GF-D8 (cell line): ENCODE measurements around the gene SPATA2.
A peak's percentile ranks its signal among the peaks of the same experiment; 100 is the strongest.

Experiments
- DNase-seq: peaks from one replicate; lab custom pipeline; 2025; lab: John Stamatoyannopoulos, UW

SPATA2 gene

DNA sequence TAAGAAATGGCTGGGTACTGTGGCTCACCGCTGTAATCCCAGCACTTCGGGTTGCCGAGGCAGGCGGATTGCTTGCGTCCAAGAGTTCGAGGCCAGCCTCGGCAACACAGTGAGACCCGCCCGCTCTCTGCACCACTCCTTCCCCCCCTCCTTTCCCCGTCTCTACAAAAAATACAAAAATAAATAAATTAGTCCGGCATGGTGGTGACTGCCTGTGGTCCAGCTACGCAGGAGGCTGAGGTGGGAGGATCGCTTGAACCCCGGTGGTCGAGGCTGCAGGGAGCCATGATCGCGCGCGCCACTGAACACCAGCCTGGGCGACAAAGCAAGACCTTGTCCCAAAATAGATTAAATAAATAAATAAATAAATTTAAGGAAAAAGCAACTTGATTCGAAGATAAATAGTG lies 20.4 kb upstream of the SPATA2 start:
- no peak for DNase-seq

DNA sequence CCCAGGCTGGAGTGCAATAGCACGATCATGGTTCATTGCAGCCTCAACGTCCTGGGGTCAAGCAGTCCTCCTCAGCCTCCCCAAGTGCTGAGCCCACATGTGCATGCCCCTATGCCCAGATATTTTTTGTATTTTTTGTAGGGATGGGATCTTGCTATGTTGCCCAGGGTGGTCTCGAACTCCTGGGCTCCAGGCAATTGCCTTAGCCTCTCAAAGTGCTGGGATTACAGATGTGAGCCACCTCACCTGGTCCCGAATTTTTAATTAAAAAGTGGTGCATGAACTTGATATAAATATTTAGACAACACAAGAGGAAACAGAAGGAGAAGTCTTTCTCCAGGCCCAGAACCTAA lies 13.8 kb upstream of the SPATA2 start:
- DNase-seq = no peak

DNA sequence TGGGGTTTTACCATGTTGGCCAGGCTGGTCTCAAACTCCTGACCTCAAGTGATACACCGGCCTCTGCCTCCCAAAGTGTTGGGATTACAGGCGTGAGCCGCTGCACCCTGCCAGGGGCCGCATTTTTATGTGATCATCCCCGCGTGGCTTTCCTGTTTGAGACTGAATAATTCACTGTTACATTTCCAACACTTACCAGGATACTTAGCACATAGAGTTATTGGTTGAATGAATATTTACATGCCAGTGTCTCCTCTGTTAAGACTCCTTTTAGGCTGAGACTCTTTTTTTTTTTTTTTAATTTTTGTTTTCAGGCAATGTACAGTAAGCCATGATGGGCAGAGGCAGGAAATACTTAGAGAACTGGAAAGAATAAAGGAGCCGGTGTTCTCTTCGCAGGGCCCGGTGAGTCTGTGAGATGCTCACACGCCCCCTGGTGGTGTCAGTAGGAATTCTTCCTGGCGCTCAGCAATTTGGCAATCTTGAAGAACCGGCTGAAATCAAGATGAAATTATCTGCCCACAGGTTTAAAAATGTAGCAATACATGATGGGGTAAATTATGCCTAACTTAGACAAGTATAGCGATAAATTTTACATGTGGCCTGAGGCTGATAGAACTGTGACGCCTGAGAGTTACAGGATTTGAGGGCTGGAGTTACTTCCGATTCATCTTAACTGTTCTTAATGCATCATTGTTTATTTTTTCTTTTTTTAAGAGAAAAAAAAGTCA lies 13.2 kb upstream of the SPATA2 start:
- peak; percentile 43 for DNase-seq

DNA sequence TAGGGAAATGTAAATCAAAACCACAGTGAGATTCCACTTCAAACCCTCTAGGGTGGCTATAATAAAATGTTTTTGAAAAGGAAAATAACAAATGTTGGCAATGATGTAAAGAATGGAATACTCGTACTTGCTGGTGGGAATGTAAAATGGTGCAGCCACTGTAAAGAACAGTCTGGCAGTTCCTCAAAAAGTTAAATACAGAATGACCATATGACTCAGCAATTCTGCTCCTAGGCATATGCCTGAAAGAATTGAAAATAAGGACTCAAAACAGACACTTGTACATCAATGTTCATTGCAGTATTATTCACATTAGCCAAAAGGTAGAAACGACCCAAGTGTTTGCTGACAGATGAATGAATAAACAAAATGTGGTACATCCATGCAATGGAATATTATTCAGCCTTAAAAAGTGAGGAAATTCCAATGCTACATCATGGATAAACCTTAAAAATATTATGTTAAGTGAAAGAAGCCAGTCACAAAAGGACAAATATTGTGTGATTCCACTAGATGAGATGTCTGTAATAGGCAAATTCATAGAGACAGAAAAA lies 10.6 kb upstream of the SPATA2 start:
- DNase-seq = no peak

DNA sequence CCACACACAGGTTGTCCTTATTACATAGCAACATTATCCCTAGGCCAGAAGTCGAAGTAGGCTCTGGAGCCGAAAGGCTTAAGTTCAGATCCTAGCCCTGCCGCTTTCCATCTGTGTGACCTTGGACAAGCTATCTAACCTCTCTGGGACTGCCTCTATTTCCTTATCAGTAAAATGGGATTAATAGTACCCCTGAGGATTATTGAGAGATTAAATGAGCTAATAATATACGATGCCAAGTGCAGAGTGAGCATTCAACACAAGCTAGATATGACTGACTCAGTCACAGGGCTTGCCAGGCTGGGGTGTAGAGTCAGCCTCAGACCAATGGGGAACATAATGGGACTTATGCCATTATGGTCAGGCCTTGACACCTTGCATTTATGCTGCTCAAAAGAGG lies 8.9 kb upstream of the SPATA2 start:
- no peak for DNase-seq

DNA sequence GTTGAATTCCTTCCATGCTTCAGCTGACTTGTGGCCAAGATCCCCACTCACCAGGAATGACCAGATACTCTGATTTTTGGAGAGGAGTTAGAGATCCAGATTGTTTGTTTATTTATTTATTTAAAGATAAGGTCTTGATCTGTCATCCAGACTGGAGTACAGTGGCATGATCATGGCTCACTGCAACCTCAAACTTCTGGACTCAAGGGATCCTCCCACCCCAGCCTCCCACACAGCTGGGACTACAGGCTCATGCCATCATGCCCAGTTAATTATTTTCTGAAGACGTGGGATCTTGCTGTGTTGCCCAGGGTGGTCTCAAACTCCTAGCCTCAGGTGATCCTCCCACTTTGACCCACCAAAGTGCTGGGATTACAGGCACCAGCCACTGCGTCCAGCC lies 4.1 kb upstream of the SPATA2 start:
- DNase-seq = no peak

DNA sequence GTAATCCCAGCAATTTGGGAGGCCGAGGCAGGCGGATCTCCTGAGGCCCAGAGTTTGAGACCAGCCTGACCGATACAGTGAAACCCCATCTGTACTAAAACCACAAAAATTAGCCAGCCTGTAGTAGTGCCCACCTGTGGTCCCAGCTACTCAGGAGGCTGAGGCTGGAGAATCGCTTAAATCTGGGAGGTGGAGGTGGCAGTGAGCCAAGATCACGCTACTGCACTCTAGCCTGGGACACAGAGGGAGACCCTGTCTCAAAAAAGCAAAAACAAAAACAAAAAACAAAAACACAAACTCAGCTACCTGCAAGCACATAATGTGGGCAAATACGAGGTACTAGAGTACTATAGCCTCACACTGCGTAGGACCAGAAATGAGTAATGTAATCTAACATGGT lies 3.7 kb upstream of the SPATA2 start:
- DNase-seq = no peak

DNA sequence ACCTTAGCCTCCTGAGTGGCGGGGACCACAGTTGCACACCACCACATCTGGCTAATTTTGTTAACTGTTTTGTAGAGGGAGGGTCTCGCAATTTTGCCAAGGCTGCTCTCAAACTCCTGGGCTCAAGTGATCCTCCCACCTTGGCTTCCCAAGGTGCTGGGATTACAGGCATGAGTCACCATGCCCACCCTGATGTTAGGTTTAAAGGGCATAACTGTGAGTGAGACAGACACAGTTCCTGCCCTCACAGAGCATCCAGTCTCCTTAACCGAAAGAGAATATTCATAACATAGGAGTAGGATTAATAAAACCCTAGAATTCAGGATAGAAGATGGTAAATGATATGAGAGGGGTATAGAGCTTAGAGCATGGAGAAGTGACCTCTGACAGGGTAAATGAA lies 3.1 kb upstream of the SPATA2 start:
- no peak for DNase-seq

DNA sequence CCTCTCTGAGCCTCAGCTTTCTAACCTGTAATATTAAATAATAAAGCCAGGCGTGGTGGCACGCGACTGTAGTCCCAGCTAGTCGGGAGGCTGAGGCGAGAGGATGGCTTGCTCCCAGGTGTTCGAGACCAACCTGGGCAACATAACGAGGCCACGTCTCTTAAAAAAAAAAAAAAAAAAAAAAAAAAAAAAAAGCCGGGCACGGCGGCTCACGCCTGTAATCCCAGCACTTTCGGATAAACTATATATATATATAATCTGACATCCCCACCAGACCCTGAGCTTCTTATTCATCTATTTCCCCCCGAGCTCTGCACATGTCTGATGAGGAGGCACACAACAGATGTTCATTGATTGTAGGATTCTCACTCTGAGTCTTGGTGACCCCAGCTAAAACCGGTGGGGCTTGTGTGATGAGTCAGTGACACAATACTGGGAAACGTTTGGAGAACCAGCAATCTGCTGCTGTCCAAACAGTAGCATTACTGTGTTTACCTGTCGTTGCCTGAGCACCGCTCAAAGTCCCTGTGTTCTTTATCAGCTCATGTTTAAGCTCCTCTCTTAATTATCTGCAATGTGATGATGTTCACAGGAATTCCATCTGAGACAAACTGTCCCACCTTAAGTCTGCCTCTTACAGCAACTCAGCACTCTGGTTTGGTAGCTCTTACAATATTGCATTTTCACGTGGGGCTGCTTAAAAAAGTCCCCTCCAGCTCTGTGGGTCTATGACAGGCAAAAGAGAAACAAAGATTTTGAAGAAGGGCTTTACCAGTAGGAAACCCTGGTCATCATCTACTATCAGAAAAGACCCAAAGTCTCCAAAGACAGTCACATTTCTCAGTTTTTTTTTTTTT lies 1.0 kb upstream of the SPATA2 start:
- DNase-seq = no peak

DNA sequence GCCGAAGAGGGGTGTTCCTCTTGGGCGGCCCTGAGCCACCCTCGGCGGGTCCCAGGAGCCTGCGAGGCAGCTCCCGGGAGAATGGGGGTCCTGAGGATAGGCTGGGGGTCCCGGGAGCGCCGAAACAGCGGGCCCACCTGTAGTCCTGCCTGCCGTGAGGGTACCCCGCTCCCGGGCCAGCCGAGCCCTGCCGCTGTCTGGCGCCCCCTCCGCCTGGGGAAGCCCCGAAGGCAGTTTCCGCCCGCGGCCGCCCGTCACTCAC lies 280 bp downstream of the SPATA2 start:
- DNase-seq = no peak

DNA sequence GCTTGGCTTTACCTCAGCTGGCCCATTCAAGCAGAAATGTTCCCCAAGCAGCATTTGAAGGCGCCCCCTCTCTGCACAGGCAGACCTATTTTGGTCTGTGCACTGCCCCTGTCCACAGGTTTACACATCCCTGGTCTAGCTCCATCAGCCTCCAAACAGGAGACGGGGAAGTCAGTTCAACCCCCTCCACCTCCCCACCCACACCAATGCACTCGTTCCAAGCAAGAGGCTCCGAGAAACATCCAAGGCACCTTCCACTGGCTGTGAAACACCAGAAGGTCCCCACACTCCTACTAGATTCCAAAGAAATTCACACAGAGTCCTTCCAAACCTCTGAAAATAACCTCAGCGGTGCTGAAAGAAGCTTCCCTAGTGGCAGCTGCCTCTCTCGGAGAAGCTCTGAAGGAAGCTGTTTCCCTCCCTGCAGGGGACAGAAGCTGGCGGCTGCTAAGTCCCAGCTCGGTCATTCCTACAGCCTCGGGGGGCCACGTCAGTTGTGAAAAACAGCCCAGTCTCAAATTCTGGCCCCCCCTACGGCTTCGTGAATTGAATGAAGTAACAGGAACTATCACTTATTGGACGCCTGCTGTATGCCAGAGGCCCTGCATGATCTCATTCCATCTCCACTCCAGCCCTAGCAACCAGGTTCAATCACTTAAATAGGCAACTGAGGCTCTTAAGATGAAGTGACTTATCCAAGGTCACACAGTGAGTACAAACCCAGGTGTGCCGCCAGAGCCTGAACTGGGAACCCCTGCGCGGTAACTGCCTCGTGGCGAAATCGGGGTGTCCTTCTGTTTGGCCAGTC lies 815 bp downstream of the SPATA2 start:
- no peak for DNase-seq

DNA sequence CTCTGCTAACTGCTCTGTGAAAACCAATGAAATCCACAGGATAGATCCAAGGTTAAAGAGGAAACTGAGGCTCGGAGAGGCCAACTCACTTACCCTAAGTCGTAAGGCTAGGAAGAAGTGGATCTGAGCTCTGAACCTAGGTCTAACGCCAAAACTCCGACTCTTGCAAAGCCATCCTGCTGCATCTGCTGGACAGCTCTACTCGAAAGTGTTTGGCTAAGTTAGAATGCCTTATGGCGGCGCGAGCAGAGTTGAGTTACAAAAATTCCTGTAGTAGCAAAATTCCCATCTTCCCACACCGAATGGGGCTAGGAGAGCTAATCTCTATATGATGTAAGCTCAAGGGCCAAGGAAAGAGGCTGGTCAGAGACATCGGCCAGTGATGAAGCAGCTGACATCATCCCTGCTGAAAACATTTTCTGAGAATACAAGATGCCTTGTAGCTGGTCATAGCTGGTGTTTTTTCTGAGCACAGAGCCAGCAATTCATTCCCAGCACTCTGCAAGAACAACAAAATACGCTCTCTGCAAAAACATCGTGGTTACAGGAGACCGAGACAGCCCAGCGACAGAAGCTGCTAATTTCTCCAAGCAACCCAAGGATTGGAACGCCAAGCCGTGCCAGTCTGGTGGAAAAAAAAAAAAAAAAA lies 1.8 kb downstream of the SPATA2 start:
- DNase-seq = no peak

DNA sequence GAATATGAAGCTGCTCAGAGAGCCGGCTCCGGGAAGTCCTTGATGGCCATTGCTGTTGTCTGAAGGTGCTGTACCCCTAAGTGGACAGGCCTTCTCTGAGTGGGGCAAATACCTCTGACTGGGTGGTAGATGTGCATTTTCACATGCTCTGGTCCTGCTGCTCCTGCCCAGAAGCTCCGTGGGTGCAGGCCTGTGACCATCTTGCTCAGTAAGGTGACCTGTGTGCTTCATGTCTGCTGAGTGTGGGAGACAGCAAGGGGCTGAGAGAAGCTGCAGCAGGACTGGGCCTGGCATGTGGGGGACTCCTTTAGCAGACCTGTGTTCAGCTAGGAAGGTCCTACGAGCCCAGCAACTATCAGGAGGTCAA lies 5.0 kb downstream of the SPATA2 start:
- no peak for DNase-seq

DNA sequence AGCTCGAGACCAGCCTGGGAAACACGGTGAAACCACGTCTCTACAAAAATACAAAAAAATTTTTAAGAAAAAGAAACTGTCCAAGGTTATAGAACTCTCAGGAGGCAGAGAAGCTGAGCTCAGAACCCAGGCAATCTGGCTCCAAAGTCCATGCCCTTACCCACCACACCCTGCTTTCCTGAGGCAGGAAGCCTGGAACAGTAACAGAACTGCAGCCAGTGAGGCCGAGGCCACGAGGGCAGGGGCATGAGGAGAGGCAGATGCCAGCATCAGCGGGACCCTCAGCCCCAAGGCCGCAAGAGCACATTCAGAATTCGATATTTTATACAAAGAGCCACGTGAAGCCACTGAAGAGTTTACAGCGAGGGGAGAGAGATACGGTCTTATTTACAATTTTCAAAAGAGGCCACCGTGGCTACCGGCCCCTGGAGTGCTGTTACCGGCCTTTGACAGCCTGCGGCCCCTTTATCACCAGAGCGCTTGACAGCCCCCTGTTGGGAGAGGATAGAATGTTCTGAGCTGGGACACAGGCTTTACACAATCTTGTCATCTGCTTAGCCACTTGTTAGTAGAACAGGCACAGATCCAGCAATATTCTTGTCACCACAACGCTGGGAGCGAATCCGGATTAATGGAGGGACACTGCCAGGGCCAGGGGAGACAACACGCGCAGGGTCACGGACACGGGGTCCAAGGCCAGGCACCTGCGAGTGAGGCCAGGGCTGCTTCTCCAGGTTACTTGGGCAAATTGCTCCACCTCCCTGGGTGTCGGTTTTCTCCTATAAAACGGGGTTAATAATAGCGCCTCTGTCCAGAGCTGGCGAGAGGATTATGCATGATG lies 5.6 kb downstream of the SPATA2 start:
- no peak for DNase-seq

DNA sequence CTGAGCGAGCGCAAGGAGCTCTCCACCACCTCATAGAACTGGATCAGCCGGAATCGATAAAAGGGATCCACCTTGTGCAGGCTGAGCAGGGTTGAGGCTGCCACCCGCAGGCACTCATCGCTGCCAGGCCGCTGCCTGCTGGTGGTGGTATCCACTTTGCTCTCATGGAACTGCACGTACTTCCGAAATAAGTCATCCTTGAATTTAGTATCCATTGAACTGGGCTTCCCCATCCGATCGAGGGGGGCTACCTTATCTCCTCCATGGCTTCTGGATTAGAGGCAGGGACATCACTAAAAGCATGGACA lies 7.1 kb downstream of the SPATA2 start:
- DNase-seq = no peak

DNA sequence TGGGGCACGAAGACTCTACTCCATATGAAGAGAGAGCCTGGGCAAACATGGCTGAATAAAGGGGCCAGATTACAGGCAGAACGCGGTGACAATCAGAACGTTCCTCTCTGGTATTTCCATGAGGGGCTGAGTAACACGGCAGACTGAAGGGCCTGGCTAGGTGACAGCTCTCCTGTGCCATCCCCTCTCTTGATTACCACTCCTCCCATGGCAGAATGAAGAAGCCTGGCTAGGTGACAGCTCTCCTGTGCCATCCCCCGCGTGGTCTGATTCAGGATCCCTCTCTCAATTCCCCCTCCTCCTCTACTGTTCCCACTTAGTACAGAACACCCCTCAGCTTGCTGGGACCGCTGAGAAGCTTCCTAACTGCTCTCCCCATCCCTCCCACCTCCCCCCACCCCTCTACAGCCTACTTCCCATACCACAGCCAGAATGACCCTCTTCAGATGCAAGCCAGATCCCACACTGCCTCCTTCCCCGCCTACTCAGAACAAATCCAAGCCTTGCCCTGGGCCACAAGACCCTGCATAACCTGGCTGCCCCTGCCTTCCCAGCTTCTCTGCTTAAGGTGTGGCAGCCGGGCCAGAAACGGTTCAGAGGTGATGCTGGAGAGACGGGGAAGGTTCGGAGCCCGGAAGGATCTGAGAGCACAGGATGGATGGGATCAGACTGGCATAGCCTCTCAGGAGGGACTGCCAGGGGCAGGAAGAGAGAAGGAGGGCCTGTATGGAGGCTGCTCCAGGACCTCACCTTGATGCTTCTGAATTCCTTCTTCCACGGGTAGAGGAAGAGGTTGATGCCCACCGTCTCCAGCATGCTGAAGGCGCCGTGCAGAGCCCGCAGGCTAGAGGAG lies 7.7 kb downstream of the SPATA2 start:
- no peak for DNase-seq

DNA sequence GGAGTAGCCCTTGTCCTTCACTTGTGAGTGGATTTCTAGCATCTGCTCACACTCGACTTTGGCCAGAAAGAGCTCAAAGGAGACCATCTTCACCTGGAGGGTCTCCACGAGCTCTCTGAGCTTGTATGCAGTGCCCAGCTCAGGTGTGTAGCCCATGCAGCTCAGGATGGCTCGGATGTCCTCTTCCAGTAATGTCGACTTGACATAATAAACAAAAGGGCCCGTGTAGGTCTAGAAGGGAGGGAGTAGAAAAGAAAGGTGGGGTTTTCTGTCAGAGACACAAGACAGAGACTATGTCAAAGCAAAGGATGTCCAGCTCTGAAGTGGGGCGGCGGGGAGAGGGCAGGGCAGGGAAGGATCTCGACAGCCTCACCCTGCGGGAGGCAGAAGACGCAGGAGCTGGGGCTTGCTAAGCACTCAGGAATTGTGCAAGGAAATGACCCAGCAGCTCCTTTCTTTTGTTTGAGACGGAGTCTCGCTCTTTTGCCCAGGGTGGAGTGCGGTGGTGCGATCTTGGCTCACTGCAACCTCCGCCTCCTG lies 8.6 kb downstream of the SPATA2 start:
- DNase-seq = no peak

DNA sequence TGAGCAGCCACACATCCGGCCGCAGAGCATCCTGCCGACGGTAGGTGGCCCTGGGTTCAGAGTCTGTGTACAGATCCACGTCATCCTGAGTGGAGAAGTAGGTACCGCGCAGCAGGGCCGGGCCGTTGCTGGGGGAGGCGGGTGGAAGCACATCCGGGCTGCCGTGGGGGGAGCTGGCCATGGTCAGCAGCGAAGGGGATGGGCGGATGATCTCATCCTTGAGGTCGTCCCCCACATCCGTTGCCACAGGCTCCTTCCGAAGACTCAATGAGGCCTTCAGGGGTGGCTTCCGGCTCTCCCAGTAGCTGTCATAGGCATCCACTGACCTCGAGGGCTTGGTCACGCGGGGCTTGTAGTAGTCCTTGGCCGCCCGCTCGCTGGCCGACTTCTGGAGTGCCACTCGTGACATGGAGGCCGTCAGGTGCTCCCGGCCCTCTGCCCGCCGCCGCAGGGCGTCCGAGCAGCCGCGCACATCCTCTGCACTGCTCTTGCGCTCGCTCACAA lies 9.2 kb downstream of the SPATA2 start:
- DNase-seq = no peak

DNA sequence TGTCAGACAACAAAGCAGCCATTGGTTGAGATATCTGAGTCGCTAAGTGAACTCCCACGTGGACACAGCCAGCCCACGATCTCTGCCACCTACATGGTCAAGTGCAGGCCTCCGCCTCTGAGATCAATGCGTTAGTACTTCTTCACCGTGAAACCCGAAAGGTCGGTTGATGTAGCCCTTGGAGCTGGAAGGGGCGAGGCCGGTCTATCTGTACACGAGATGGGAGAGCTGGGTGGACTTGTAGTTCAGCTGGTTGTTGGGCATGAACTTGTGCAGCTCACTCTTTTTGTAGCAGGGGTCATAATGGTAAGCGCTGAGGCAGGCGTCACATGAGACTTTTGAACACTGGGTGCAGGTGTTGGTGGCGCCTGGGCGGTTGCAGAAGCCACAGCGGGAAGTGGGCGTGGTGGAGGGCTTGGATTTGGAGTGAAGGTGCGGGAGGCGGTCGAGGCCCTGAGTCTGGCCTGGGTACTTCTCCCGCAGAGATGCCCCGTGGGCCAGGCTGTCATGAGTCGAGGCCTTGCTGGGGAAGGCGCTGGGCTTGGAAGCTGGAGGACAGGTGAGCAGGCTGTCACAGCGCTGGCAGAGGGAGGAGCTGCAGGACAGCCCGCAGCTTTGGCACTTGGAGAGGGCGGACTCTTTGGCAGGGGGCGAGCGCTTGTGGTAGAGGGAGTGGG lies 9.8 kb downstream of the SPATA2 start:
- DNase-seq = no peak
